ENCODE data around the gene MRI1. TPM values are rescaled to one million over a fixed set of nuclear protein-coding genes. Genes with fewer than 3 reads are reported as not detected.

MRI1 gene
- total RNA-seq: 10 to 100 TPM; 20.4 to 21.1 TPM
- 59.9 TPM for polyA plus RNA-seq (2013, experiment 1 of 2)
- 35.0 TPM for polyA plus RNA-seq (2013, experiment 2 of 2)
- total RNA-seq: 4.6 to 121 (median 50.6) reads per million in 172 experiments

DNA sequence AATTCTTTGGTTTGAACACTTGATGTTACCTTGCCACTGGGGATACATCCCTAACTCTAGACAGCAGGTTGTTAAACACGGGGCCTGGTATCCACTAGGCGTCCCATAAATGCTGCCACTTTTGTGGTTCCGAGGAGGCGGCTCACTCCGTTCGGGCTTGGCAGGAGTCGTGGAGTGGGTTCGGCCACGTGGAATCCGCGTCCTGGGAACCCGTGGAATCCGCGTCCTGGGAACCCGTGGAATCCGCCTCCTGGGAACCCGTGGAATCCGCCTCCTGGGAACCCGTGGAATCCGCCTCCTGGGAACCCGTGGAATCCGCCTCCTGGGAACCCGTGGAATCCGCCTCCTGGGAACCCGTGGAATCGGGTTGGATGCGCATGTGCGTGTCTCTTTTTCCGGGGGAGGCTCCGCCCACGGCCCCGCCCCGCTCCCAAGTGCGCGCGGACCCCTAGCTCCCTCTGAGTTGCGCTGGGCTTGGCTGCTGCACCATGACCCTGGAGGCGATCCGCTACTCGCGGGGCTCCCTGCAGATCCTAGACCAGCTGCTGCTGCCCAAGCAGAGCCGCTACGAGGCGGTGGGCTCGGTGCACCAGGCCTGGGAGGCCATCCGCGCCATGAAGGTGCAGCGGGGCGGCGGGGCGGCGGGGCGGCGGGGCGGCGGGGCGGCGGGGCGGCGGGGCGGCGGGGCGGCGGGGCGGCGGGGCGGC lies at the start of gene MRI1:
Gene MRI1 (plus strand): TSS at position 422 of the 707 bp plus-strand sequence. CDS start 67 bp downstream, at position 489.
- Histone ChIP-seq H3K27me3 (ENCODE audit: control insufficient read depth in 1 of 2, insufficient read depth in 2 of 2, low read length in 2 of 2) (no peaks in the 10 kb centered on the region), H3K9me3 (ENCODE audit: control insufficient read depth in 1 of 2, insufficient read depth in 1 of 2, low read length in 2 of 2) (no peaks in the 10 kb centered on the region), H3K4me3 (ENCODE audit: low read length) (peak within 1 kb of the TSS; percentile 76), H3K4me1 (ENCODE audit: insufficient read depth, low read length) (peaks cover 20% of the 10 kb centered on the region), H3K36me3 (ENCODE audit: insufficient read depth, low read length) (peaks cover 32% of the 10 kb centered on the region), H3K27ac (ENCODE audit: low read depth in 1 of 2, low read length in 2 of 2) (peak within 1 kb of the TSS; percentile 22 to 70)
- H3K36me3 Mint-ChIP-seq (ENCODE audit: low read depth): peaks cover 45% of the 10 kb centered on the region
- peak within 1 kb of the TSS; percentile 80 for H3K27ac Mint-ChIP-seq
- no peaks in the 10 kb centered on the region for H3K9me3 Mint-ChIP-seq
- peak within 1 kb of the TSS; percentile 94 for H3K4me3 Mint-ChIP-seq
- peaks cover 21% of the 10 kb centered on the region for H3K4me1 Mint-ChIP-seq (ENCODE audit: low read depth)
- H3K27me3 Mint-ChIP-seq: no peaks in the 10 kb centered on the region
- intact Hi-C loops (cut with DNase I, micrococcal nuclease): loop anchor here in 1 of 2 experiments (1.0 kb wide), 1 partner anchor 17 kb away; a partner anchor contains a TSS
- ATAC-seq (ENCODE audit: poor library complexity): peak; percentile 74
- TF ChIP-seq, protein P1, sequence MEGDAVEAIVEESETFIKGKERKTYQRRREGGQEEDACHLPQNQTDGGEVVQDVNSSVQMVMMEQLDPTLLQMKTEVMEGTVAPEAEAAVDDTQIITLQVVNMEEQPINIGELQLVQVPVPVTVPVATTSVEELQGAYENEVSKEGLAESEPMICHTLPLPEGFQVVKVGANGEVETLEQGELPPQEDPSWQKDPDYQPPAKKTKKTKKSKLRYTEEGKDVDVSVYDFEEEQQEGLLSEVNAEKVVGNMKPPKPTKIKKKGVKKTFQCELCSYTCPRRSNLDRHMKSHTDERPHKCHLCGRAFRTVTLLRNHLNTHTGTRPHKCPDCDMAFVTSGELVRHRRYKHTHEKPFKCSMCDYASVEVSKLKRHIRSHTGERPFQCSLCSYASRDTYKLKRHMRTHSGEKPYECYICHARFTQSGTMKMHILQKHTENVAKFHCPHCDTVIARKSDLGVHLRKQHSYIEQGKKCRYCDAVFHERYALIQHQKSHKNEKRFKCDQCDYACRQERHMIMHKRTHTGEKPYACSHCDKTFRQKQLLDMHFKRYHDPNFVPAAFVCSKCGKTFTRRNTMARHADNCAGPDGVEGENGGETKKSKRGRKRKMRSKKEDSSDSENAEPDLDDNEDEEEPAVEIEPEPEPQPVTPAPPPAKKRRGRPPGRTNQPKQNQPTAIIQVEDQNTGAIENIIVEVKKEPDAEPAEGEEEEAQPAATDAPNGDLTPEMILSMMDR (IDR thresholded peaks at IDR 0.05): no peak
- ChIA-PET POLR2A (interaction anchor here (0.5 to 3.6 kb wide), 9 partner anchors 10 to 97 kb away, joined by 3 to 22 read pairs (median 5); partner anchors contain the start of genes C19orf53 and ZSWIM4), CTCF (no interaction called here)
- peak; percentile 26 to 80 (median 58) for DNase-seq

DNA sequence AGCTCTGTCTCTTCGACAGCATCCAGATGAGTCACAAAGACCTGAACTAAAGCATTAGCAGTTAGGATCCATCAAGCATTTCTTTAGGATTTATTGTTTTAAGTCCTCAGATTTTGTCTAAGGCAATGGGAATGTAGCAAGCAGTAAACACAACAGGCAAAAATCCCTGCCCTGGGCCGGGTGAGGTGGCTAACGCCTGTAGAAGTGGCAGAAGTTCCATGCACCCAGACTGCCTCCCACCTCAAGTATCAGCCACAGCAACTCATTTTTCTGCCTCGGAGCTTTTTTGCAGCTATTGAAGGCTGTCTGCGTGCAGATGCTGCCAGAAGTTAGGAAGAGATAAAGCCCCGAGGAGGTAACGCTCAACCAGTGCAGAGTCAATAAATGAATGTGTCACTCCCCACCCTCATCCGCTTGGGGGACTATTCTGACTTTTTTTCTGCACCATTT lies 47.1 kb upstream of the MRI1 start:
- Histone ChIP-seq H3K36me3 (ENCODE audit: insufficient read depth, low read length) (no peaks in the 10 kb centered on the region), H3K4me1 (ENCODE audit: insufficient read depth, low read length) (no peaks in the 10 kb centered on the region), H3K27ac (ENCODE audit: low read depth in 1 of 2, low read length in 2 of 2) (no peak overlapping the region), H3K4me3 (ENCODE audit: low read length) (no peak overlapping the region), H3K9me3 (ENCODE audit: control insufficient read depth in 1 of 2, insufficient read depth in 1 of 2, low read length in 2 of 2) (peaks cover 8 to 10% of the 10 kb centered on the region in 2 experiments), H3K27me3 (ENCODE audit: control insufficient read depth in 1 of 2, insufficient read depth in 2 of 2, low read length in 2 of 2) (peaks cover 4 to 11% of the 10 kb centered on the region in 2 experiments)
- Mint-ChIP-seq H3K27ac (no peak overlapping the region), H3K4me1 (ENCODE audit: low read depth) (no peaks in the 10 kb centered on the region), H3K9me3 (peaks cover 2% of the 10 kb centered on the region), H3K27me3 (peaks cover 18% of the 10 kb centered on the region), H3K4me3 (no peak overlapping the region), H3K36me3 (ENCODE audit: low read depth) (no peaks in the 10 kb centered on the region)
- ChIA-PET CTCF (no interaction called here), POLR2A (no interaction called here)
- intact Hi-C loops (cut with DNase I, micrococcal nuclease): no loop called here
- DNase-seq: no peak
- TF ChIP-seq, protein P1 (IDR thresholded peaks at IDR 0.05): no peak
- ATAC-seq (ENCODE audit: poor library complexity): no peak

DNA sequence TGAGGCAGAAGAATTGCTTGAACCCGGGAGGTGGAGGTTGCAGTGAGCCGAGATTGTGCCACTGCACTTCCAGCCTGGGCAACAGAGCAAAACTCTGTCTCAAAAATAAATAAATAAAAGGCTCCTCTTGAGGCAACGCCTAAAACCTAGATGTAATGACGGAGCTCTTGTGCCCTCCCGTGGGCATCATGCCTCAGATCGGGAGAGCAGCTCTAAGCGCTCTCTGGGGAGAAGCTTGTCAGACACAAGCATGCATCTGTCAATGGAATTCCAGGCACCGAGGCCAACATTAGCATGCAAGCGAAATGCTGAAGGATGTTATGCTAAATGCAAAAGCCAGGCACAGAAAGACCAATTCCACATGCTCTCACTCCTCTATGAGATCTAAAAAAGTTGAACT lies 45.6 kb upstream of the MRI1 start:
- intact Hi-C loops (cut with DNase I, micrococcal nuclease): no loop called here
- Histone ChIP-seq H3K27ac (ENCODE audit: low read depth in 1 of 2, low read length in 2 of 2) (no peak overlapping the region), H3K27me3 (ENCODE audit: control insufficient read depth in 1 of 2, insufficient read depth in 2 of 2, low read length in 2 of 2) (peaks cover 4 to 9% of the 10 kb centered on the region in 2 experiments), H3K9me3 (ENCODE audit: control insufficient read depth in 1 of 2, insufficient read depth in 1 of 2, low read length in 2 of 2) (peaks cover 2 to 8% of the 10 kb centered on the region in 2 experiments), H3K4me1 (ENCODE audit: insufficient read depth, low read length) (no peaks in the 10 kb centered on the region), H3K4me3 (ENCODE audit: low read length) (no peak overlapping the region), H3K36me3 (ENCODE audit: insufficient read depth, low read length) (no peaks in the 10 kb centered on the region)
- TF ChIP-seq, protein P1 (IDR thresholded peaks at IDR 0.05): no peak
- no peaks in the 10 kb centered on the region for H3K4me1 Mint-ChIP-seq (ENCODE audit: low read depth)
- no peak for ATAC-seq (ENCODE audit: poor library complexity)
- H3K36me3 Mint-ChIP-seq (ENCODE audit: low read depth): no peaks in the 10 kb centered on the region
- H3K9me3 Mint-ChIP-seq: peaks cover 2% of the 10 kb centered on the region
- POLR2A ChIA-PET: no interaction called here
- no peak for DNase-seq
- CTCF ChIA-PET: no interaction called here
- H3K4me3 Mint-ChIP-seq: no peak overlapping the region
- peaks cover 15% of the 10 kb centered on the region for H3K27me3 Mint-ChIP-seq
- H3K27ac Mint-ChIP-seq: no peak overlapping the region
